H1 (cell line): ENCODE results near the gene CD63. TPM values are rescaled to one million over a fixed set of nuclear protein-coding genes. Genes with fewer than 3 reads are reported as not detected.

Experiments
- NANOG ChIP-seq: IDR thresholded peaks from 2 replicates; pipeline ENCODE4 v1.6.1; 2011; ENCODE audit warnings: low read length, low read depth, mild to moderate bottlenecking, inconsistent platforms; ENCODE audit not compliant: insufficient read depth, poor library complexity, severe bottlenecking
- polyA plus RNA-seq, 7 experiments: library from polyadenylated mRNA; depleted of rRNA in 3 of 7; stranded (reverse) in 5 of 7; unstranded in 2 of 7; fragments of >200 nt in 5 of 7; fragments of 200-250 nt in 2 of 7; gene quantifications; 1 replicate in 5 of 7; 2 replicates in 1 of 7; 4 replicates in 1 of 7; pipeline versions ENCODE4 v1.2.1 to v1.2.3, GENCODE V29; 2011 to 2013; ENCODE audit warnings: missing spikeins in 2 of 7, mixed read lengths in 2 of 7
- total RNA-seq: library from RNA; stranded (reverse); fragmentation: NEBNext Ultra II Directional; extraction: Animal tissue kit (Norgen Biotek cat#: 25700); gene quantifications from 2 replicates; pipeline ENCODE4 v1.2.1, GENCODE V29; 2021

The CD63 gene
- total and polyA plus RNA-seq, 2 of the 8 experiments (the other 6 are each of a cell fraction or from before 2014, with no cell fraction given), result 440 to 526 TPM

GRCh38 chr12:55720071-55720564, 8.7 kb downstream of the CD63 start, which contains the start of gene RDH5 (continued):
- TF ChIP-seq NANOG, result no peak
